HUES48 (cell line): ENCODE data around the gene TSPO.

Experiments used
- H3K27ac ChIP-seq: one replicate; pipeline ENCODE4 v1.7.0; 2013; ENCODE audit warnings: low read depth, low read length, inconsistent platforms
- H3K27me3 ChIP-seq: 2 replicates; pipeline ENCODE4 v1.6.1; 2013; ENCODE audit warnings: mild to moderate bottlenecking, low read length; ENCODE audit not compliant: control insufficient read depth, insufficient read depth
- H3K36me3 ChIP-seq: 2 replicates; pipeline ENCODE4 v1.6.1; 2013; ENCODE audit warnings: low read length; ENCODE audit not compliant: control insufficient read depth, insufficient read depth
- H3K4me1 ChIP-seq: 2 replicates; pipeline ENCODE4 v1.6.1; 2013; ENCODE audit warnings: mild to moderate bottlenecking, low read length; ENCODE audit not compliant: control insufficient read depth, insufficient read depth
- H3K4me3 ChIP-seq: 2 replicates; pipeline ENCODE4 v1.5.1; 2013; ENCODE audit warnings: mild to moderate bottlenecking, low read depth, low read length
- H3K9ac ChIP-seq: 2 replicates; pipeline ENCODE4 v1.6.1; 2013; ENCODE audit warnings: mild to moderate bottlenecking, low read depth, low read length, moderate library complexity
- H3K9me3 ChIP-seq: 2 replicates; pipeline ENCODE4 v1.6.1; 2013; ENCODE audit warnings: low read length; ENCODE audit not compliant: control insufficient read depth, insufficient read depth

Gene TSPO

GRCh38 chr22:43181321-43182076 lies 30.1 kb downstream of the TSPO start:
- Histone ChIP-seq H3K36me3 (peaks cover 74% of the 10 kb centered on the region), H3K4me1 (peaks cover 7% of the 10 kb centered on the region), H3K27ac (no peak overlapping the region)

GRCh38 chr22:43182118-43182517 lies 30.8 kb downstream of the TSPO start:
- Histone ChIP-seq H3K4me1 (peaks cover 7% of the 10 kb centered on the region), H3K4me3 (no peak overlapping the region), H3K9ac (no peak overlapping the region), H3K27me3 (no peaks in the 10 kb centered on the region), H3K9me3 (no peaks in the 10 kb centered on the region), H3K36me3 (peaks cover 69% of the 10 kb centered on the region), H3K27ac (no peak overlapping the region)

More at GRCh38 chr22:43181321-43182076, 30.1 kb downstream of the TSPO start:
- H3K9me3 ChIP-seq, result no peaks in the 10 kb centered on the region
- H3K27me3 ChIP-seq, result no peaks in the 10 kb centered on the region
- H3K9ac ChIP-seq, result no peak overlapping the region
- H3K4me3 ChIP-seq, result no peak overlapping the region

GRCh38 chr22:43182726-43183125 lies 31.4 kb downstream of the TSPO start:
- H3K9me3 ChIP-seq, result no peaks in the 10 kb centered on the region
- no peak overlapping the region for H3K27ac ChIP-seq
- no peak overlapping the region for H3K9ac ChIP-seq
- no peaks in the 10 kb centered on the region for H3K27me3 ChIP-seq
- H3K36me3 ChIP-seq, result peaks cover 63% of the 10 kb centered on the region
- H3K4me3 ChIP-seq, result no peak overlapping the region
- H3K4me1 ChIP-seq, result peaks cover 7% of the 10 kb centered on the region

GRCh38 chr22:43183496-43184277 lies 32.3 kb downstream of the TSPO start:
- no peaks in the 10 kb centered on the region for H3K27me3 ChIP-seq
- no peaks in the 10 kb centered on the region for H3K9me3 ChIP-seq
- H3K4me1 ChIP-seq, result peaks cover 7% of the 10 kb centered on the region
- no peak overlapping the region for H3K4me3 ChIP-seq
- H3K27ac ChIP-seq, result no peak overlapping the region
- H3K36me3 ChIP-seq, result peaks cover 57% of the 10 kb centered on the region
- no peak overlapping the region for H3K9ac ChIP-seq

DNA sequence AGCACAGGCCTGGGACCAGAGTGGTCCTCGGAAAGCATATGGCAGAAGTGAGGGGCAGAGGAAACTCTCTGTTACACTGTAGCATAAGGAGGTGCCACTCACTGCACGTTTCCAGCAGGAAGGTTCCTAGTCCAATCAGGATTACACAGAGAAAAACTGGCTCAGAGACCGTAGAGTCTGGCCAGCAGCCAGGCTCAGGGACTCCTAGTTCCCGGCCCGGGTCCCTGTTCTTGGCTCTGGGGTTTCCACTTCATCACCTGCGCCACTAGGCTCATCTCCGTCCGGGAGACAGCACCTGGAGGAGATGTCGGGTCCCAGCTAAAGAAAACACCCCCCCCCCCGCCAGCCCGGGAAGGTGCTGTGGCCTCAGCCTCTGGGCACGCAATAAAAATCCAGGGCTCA lies 34.5 kb downstream of the TSPO start:
- no peaks in the 10 kb centered on the region for H3K27me3 ChIP-seq
- no peak overlapping the region for H3K27ac ChIP-seq
- H3K9ac ChIP-seq, result peak overlapping the region; percentile 82
- H3K4me3 ChIP-seq, result peak overlapping the region; percentile 88
- no peaks in the 10 kb centered on the region for H3K9me3 ChIP-seq
- peaks cover 36% of the 10 kb centered on the region for H3K36me3 ChIP-seq
- peaks cover 7% of the 10 kb centered on the region for H3K4me1 ChIP-seq

GRCh38 chr22:43186272-43187170 lies 35.2 kb downstream of the TSPO start, which contains the start of gene TTLL12:
Gene TTLL12 (minus strand): TSS chr22:43187134. CDS start chr22:43187069, 65 bp downstream.
- no peaks in the 10 kb centered on the region for H3K9me3 ChIP-seq
- H3K27me3 ChIP-seq, result no peaks in the 10 kb centered on the region
- peak within 1 kb of the TSS; percentile 82 for H3K9ac ChIP-seq
- peaks cover 7% of the 10 kb centered on the region for H3K4me1 ChIP-seq
- peak within 1 kb of the TSS; percentile 88 for H3K4me3 ChIP-seq
- H3K36me3 ChIP-seq, result peaks cover 29% of the 10 kb centered on the region
- H3K27ac ChIP-seq, result peak within 1 kb of the TSS; percentile 91

DNA sequence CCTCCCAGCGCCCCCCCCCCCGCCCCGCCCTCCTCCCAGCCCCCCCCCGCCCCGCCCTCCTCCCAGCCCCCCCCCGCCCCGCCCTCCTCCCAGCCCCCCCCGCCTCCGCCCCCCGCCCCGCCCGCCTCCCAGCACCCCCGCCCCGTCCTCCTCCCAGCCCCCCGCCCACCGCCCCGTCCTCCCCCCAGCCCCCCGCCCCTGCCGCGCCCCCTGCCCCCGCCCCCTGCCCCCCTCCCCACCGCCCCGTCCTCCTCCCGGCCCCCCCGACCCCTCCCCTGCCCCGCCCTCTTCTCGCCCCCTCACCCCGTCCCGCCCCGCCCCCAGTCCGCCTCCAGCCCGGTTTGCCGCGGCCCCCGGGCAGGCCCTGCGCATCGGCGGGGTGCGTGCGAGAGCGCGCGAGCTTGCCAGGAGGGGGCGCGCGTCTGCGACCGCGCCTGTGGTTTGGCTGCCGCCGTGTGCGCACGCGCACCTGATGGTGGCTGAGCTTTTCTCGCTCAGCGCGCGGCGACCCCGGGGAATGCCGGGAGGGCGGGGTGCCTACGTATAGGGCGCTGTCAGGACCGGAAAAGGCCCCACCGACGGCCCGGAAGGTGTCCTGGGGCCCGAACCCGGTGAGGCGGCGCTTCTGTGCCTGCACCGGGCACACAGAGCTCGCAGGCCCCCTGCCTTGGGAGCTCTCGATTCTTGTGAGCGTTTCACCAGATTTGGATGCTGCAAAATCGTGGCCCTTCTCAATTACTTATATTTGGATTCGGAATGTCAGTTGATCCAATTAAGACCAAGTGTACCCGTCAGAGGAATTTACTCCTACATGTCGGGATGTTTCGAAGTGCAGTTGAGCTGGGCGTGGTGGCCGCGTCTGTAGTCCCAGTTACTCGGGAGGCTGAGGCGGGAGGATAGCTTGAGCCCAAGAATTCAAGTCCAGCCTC lies 36.1 kb downstream of the TSPO start:
- no peaks in the 10 kb centered on the region for H3K9me3 ChIP-seq
- peaks cover 20% of the 10 kb centered on the region for H3K36me3 ChIP-seq
- H3K27ac ChIP-seq, result peak overlapping the region; percentile 91

DNA sequence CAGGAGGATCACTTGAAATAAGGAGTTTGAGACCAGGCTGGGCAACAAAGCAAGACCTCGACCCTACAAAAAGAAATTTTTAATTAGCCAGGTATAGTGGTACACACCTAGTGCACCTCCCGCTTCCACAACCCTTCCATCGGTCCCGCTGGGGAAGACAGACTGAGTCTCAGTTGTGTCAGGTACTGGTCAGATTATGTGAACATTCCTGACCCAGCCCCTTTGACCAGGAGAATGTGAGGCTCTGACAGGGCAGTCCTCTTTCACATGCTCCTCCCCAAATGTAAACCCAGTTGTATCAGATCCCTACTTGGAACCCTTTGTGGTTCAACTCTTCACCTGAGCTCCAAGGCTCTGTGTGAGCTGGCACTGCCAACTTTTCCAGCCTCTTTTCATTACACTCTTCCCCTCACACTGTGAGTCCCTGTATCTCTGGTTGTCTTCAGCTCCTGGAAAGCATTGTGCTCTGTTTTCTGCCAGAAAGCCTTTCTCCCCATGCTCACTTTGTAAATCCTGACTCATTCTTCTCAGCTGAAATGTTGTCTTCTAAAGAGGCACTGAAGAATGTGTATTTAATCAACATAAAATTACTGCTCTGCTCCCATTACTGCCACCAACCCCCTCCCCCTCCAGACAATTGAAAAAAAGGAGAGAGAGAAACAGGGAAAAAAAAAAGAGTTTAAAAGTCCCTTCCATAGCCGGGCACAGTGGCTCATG lies 37.6 kb downstream of the TSPO start:
- Histone ChIP-seq H3K9ac (no peak overlapping the region), H3K27ac (no peak overlapping the region), H3K9me3 (no peaks in the 10 kb centered on the region), H3K27me3 (no peaks in the 10 kb centered on the region), H3K4me3 (no peak overlapping the region), H3K4me1 (peaks cover 7% of the 10 kb centered on the region), H3K36me3 (peaks cover 7% of the 10 kb centered on the region; the same call in 1 of the 2 replicates)

More for the DNA sequence above, 36.1 kb downstream of the TSPO start:
- Histone ChIP-seq H3K4me3 (peak overlapping the region; percentile 57), H3K9ac (peak overlapping the region; percentile 14; the same call in 1 of the 2 replicates), H3K27me3 (no peaks in the 10 kb centered on the region), H3K4me1 (peaks cover 7% of the 10 kb centered on the region)

DNA sequence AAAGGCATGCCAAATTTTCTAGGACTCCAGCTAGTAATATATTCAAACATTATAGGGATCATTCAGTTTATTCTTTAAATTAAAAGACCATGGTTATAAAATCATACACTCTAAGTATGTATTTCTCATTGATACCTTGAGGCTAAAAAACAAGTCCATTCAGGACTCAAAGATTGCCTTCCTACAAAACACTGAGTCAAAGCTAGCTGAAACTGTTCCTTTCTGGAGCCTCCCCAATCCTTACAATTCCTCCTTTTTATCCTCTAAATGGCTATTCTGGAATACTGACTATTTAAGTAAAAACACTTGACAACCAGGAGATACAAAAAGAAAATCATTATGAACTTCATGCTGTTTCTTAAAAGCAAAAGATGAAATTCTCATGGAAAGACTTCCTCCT lies 40.5 kb downstream of the TSPO start:
- no peaks in the 10 kb centered on the region for H3K4me1 ChIP-seq
- H3K36me3 ChIP-seq, result no peaks in the 10 kb centered on the region
- no peak overlapping the region for H3K4me3 ChIP-seq
- H3K27me3 ChIP-seq, result no peaks in the 10 kb centered on the region
- no peaks in the 10 kb centered on the region for H3K9me3 ChIP-seq
- H3K27ac ChIP-seq, result no peak overlapping the region
- H3K9ac ChIP-seq, result no peak overlapping the region
